Psoas muscle (tissue), 8 donors: ENCODE measurements around the gene CACNG3. TPM values are rescaled to one million over a fixed set of nuclear protein-coding genes. Genes with fewer than 3 reads are reported as not detected.

ENCODE experiments used
- ATAC-seq, 4 donors: fragments of 200-7000 bp; cut with Tn5 transposase; one replicate each; pipeline ENCODE4 v1.9.1; 2020; ENCODE audit warnings: moderate library complexity in 3 of 4, mild to moderate bottlenecking in 2 of 4
- DNase-seq, 2 donors: peaks; one replicate each; pipeline ENCODE4 v3.0.0-alpha.2; 2020
- H3K27ac ChIP-seq: fragments of 200-600 bp; one replicate; pipeline ENCODE4 v1.8.0; 2022
- H3K27me3 ChIP-seq, 3 donors: fragments of 200-600 bp in 1 of 3; one replicate each; pipeline versions ENCODE4 v1.6.1 to v1.8.0; 2013 to 2022; ENCODE audit warnings: low read length in 2 of 3, mild to moderate bottlenecking in 2 of 3, moderate library complexity in 1 of 3; ENCODE audit not compliant: insufficient read depth in 3 of 3
- H3K36me3 ChIP-seq, 2 donors: fragments of 200-600 bp in 1 of 2; one replicate each; pipeline versions ENCODE4 v1.6.1 to v1.8.0; 2013 to 2022; ENCODE audit warnings: low read depth in 1 of 2, mild to moderate bottlenecking in 1 of 2, moderate library complexity in 1 of 2; ENCODE audit not compliant: insufficient read depth in 1 of 2
- H3K4me1 ChIP-seq: fragments of 200-600 bp; one replicate; pipeline ENCODE4 v1.8.0; 2022
- H3K4me3 ChIP-seq: fragments of 200-600 bp; one replicate; pipeline ENCODE4 v1.8.0; 2022; ENCODE audit warnings: mild to moderate bottlenecking
- H3K9me3 ChIP-seq: fragments of 200-600 bp; one replicate; pipeline ENCODE4 v1.8.0; 2022
- WGBS, 3 donors: extraction: QIAGEN DNeasy Blood & Tissue Kit; methylation state at CpG; one replicate each; pipeline versions ENCODE4 v1.1.6 to v1.1.7; 2013; 5-methylcytosine and 5-hydroxymethylcytosine counted together
- intact Hi-C, 2 donors: fragments of 100-400 bp; cut with DNase I; formaldehyde crosslinking; loops; one replicate each; pipeline versions ENCODE4 v1.11.0 to v1.14.2; 2022
- polyA plus RNA-seq, 3 donors: library from polyadenylated mRNA; stranded (reverse); fragments of 200-250 nt; gene quantifications; one replicate each; pipeline ENCODE4 v1.2.3, GENCODE V29; 2013
- total RNA-seq, 4 donors: library from RNA; stranded (reverse); fragmentation: NEBNext Ultra II Directional in 2 of 4; extraction: Animal tissue kit (Norgen Biotek cat#: 25700) in 2 of 4; gene quantifications; one replicate each; pipeline versions ENCODE4 v1.2.1 to v1.2.4, GENCODE V29; 2021 to 2023
- TF ChIP-seq, protein P1 (sequence below): fragments of 200-600 bp; IDR thresholded peaks from one replicate; pipeline ENCODE4 v1.8.0; 2022; ENCODE audit warnings: antibody characterized with exemption
- donor health status: healthy with polysubstance abuse.
- donor health status: DM: no; HTN: no; CAD: no; lungs with moderate emphysema.
- donor health status: Bipolar disorder and iron deficiency.
- donor health status: healthy.
- donor health status: DM: yes; HTN: yes; CAD: no.
- donor health status: DM: no; HTN: no; CAD: no.
- donor health status: DM: no; HTN: no; CAD: no.
- donor health status: DM: yes; HTN: yes; CAD: no.

Gene CACNG3
- total and polyA plus RNA-seq, 7 donors = 0.03 TPM; not detected in 6

GRCh38 chr16:24253192-24253591 lies 2.9 kb upstream of the CACNG3 start:
- 11 to 14% (median 13%) methylated on average over 7 of the region's 7 CpGs for WGBS, 3 donors

DNA sequence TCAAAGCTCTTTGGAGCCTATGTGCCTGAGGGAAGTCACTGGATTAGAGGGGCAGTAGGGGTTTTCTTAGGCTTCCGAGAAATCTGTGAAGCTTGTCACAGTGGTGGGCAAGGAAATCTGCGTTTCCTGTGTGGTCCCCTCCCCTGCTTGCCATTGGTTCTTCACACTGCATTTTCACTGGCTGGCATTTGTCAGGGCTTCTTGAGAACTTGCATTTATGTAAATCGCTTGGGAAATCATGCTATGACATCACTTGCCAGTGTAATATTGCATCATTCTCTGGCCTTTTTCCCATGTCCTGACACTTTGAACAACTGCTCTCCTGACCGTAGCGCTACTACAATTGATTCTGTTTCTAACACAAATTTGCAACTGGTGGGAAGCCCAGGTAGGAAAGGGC lies 1.8 kb downstream of the CACNG3 start:
- ATAC-seq = no peak
- intact Hi-C loops = no loop called here
- Histone ChIP-seq H3K9me3 (no peaks in the 10 kb centered on the region), H3K4me1 (no peaks in the 10 kb centered on the region), H3K27ac (no peak overlapping the region), H3K4me3 (no peak overlapping the region), H3K36me3 (no peaks in the 10 kb centered on the region), H3K27me3 (peaks cover 2 to 5% (median 3%) of the 10 kb centered on the region in 3 donors)
- 48 to 55% (median 48%) methylated on average over 5 of the region's 5 CpGs for WGBS, 3 donors
- TF ChIP-seq, protein P1, sequence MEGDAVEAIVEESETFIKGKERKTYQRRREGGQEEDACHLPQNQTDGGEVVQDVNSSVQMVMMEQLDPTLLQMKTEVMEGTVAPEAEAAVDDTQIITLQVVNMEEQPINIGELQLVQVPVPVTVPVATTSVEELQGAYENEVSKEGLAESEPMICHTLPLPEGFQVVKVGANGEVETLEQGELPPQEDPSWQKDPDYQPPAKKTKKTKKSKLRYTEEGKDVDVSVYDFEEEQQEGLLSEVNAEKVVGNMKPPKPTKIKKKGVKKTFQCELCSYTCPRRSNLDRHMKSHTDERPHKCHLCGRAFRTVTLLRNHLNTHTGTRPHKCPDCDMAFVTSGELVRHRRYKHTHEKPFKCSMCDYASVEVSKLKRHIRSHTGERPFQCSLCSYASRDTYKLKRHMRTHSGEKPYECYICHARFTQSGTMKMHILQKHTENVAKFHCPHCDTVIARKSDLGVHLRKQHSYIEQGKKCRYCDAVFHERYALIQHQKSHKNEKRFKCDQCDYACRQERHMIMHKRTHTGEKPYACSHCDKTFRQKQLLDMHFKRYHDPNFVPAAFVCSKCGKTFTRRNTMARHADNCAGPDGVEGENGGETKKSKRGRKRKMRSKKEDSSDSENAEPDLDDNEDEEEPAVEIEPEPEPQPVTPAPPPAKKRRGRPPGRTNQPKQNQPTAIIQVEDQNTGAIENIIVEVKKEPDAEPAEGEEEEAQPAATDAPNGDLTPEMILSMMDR = no peak
- no peak for DNase-seq

More at GRCh38 chr16:24253192-24253591, 2.9 kb upstream of the CACNG3 start:
- Histone ChIP-seq H3K4me3 (no peak overlapping the region), H3K27me3 (peaks cover 0 to 5% (median 3%) of the 10 kb centered on the region in 3 donors), H3K9me3 (no peaks in the 10 kb centered on the region), H3K27ac (no peak overlapping the region), H3K36me3 (no peaks in the 10 kb centered on the region), H3K4me1 (no peaks in the 10 kb centered on the region)
- TF ChIP-seq, protein P1 = peak; percentile 36
- intact Hi-C loops = no loop called here
- no peak for ATAC-seq
- DNase-seq = no peak

- no peak for ATAC-seq
- DNase-seq = no peak
- no peaks in the 10 kb centered on the region for H3K4me1 ChIP-seq
- H3K27me3 ChIP-seq = peaks cover 2 to 5% (median 3%) of the 10 kb centered on the region in 3 donors
- H3K36me3 ChIP-seq = no peaks in the 10 kb centered on the region
- no peak overlapping the region for H3K4me3 ChIP-seq
- intact Hi-C loops = no loop called here
- TF ChIP-seq, protein P1 = no peak
- WGBS, 3 donors = 64 to 73% (median 71%) methylated on average over 1 of the region's 1 CpG
- no peaks in the 10 kb centered on the region for H3K9me3 ChIP-seq
- no peak overlapping the region for H3K27ac ChIP-seq
Observed at GRCh38 chr16:24258791-24259190, 2.7 kb downstream of the CACNG3 start.

- Histone ChIP-seq H3K27me3 (peaks cover 0 to 2% (median 0%) of the 10 kb centered on the region in 3 donors), H3K9me3 (no peaks in the 10 kb centered on the region), H3K4me1 (no peaks in the 10 kb centered on the region), H3K27ac (no peak overlapping the region), H3K4me3 (no peak overlapping the region), H3K36me3 (no peaks in the 10 kb centered on the region)
- ATAC-seq (no peak), DNase-seq (no peak)
- TF ChIP-seq, protein P1 = no peak
- intact Hi-C loops = no loop called here
Observed at GRCh38 chr16:24262816-24263215, 6.7 kb downstream of the CACNG3 start.

- intact Hi-C loops = no loop called here
- WGBS, 3 donors = 72 to 81% (median 72%) methylated on average over 7 of the region's 7 CpGs
Observed at GRCh38 chr16:24270721-24271442, 14.7 kb downstream of the CACNG3 start.

More at GRCh38 chr16:24270721-24271442, 14.7 kb downstream of the CACNG3 start:
- no peak overlapping the region for H3K4me3 ChIP-seq
- TF ChIP-seq, protein P1 = no peak
- no peaks in the 10 kb centered on the region for H3K4me1 ChIP-seq
- no peak for DNase-seq
- no peaks in the 10 kb centered on the region for H3K36me3 ChIP-seq
- no peak for ATAC-seq
- no peak overlapping the region for H3K27ac ChIP-seq
- H3K27me3 ChIP-seq = no peaks in the 10 kb centered on the region
- H3K9me3 ChIP-seq = no peaks in the 10 kb centered on the region
